HG03457 (cell line): Measurements from ENCODE around the gene SART3.
"Not testable (repeated sequence)": the region's sequence is repeated elsewhere in the genome, so short reads cannot be mapped to it uniquely, and the experiment has no call there.

Source experiments
- ATAC-seq: cut with Tn5 transposase; IDR thresholded peaks from one replicate; pipeline ENCODE4 v1.9.1; 2021; ENCODE audit warnings: moderate number of reproducible peaks; ENCODE audit not compliant: unreplicated experiment

SART3 gene

GRCh38 chr12:108502922-108503321 is 58.1 kb downstream of the SART3 start:
- ATAC-seq: no peak

- ATAC-seq: no peak
These were observed 62.8 kb downstream of the SART3 start for GRCh38 chr12:108498136-108498535.

- ATAC-seq: no peak
These were observed 65.0 kb downstream of the SART3 start for GRCh38 chr12:108495823-108496579.

- ATAC-seq: no peak
These were observed 65.9 kb downstream of the SART3 start for GRCh38 chr12:108495054-108495453.

GRCh38 chr12:108491256-108491655 is 69.7 kb downstream of the SART3 start:
- no peak for ATAC-seq

GRCh38 chr12:108487029-108487428 is 73.9 kb downstream of the SART3 start:
- ATAC-seq: not testable (repeated sequence)

- not testable (repeated sequence) for ATAC-seq
These were observed 75.6 kb downstream of the SART3 start for GRCh38 chr12:108485371-108485770.

GRCh38 chr12:108484845-108485244 is 76.1 kb downstream of the SART3 start:
- no peak for ATAC-seq

GRCh38 chr12:108484431-108484830 is 76.5 kb downstream of the SART3 start:
- no peak for ATAC-seq

GRCh38 chr12:108483213-108484059 is 77.5 kb downstream of the SART3 start:
- no peak for ATAC-seq

- no peak for ATAC-seq
These were observed 78.2 kb downstream of the SART3 start for GRCh38 chr12:108482717-108483212.

- ATAC-seq: no peak
These were observed 81.5 kb downstream of the SART3 start for GRCh38 chr12:108479364-108480070.

- ATAC-seq: no peak
These were observed 82.3 kb downstream of the SART3 start for GRCh38 chr12:108478611-108479206.

GRCh38 chr12:108477881-108478259 is 83.1 kb downstream of the SART3 start:
- ATAC-seq: no peak

GRCh38 chr12:108477055-108477880 is 83.7 kb downstream of the SART3 start:
- no peak for ATAC-seq

GRCh38 chr12:108475396-108475795 is 85.6 kb downstream of the SART3 start:
- no peak for ATAC-seq

- no peak for ATAC-seq
These were observed 87.4 kb downstream of the SART3 start for GRCh38 chr12:108473400-108474055.
